H1 (cell line): ENCODE results near the gene GCSAM. TPM values are rescaled to one million over a fixed set of nuclear protein-coding genes. Genes with fewer than 3 reads are reported as not detected.

ENCODE experiments used
- BRCA1 ChIP-seq: IDR thresholded peaks from 2 replicates; pipeline ENCODE4 v1.6.1; 2012; ENCODE audit warnings: low read depth, low read length, improper control_type of control experiment
- FOSL1 ChIP-seq: IDR thresholded peaks from 2 replicates; pipeline ENCODE4 v1.6.1; 2011; ENCODE audit warnings: mild to moderate bottlenecking, low read depth, low read length, moderate library complexity; ENCODE audit not compliant: insufficient read depth
- HDAC2 ChIP-seq, 2 experiments: fragments of 300-600 bp in 1 of 2; sonication (generic) in 1 of 2; IDR thresholded peaks; 2 replicates each; pipeline ENCODE4 v1.6.1; 2011 to 2012; ENCODE audit warnings: low read depth in 2 of 2, low read length in 2 of 2, mild to moderate bottlenecking in 2 of 2, moderate library complexity in 2 of 2, borderline replicate concordance in 1 of 2, inconsistent platforms in 1 of 2
- JUND ChIP-seq: IDR thresholded peaks from 2 replicates; pipeline ENCODE4 v1.6.1; 2011; ENCODE audit warnings: mild to moderate bottlenecking, improper control_type of control experiment, low read length
- POU5F1 ChIP-seq: IDR thresholded peaks from 2 replicates; pipeline ENCODE4 v1.6.1; 2011; ENCODE audit warnings: low read depth, mild to moderate bottlenecking, low read length, moderate library complexity
- RNF2 ChIP-seq: fragments of 200-900, 300-1000 bp; sonication (generic); IDR thresholded peaks from 2 replicates; pipeline ENCODE4 v1.7.1; 2016; ENCODE audit warnings: borderline replicate concordance, low read depth, mild to moderate bottlenecking, antibody characterized with exemption, low read length; ENCODE audit not compliant: poor library complexity, severe bottlenecking; ENCODE audit errors: missing control alignments
- SP1 ChIP-seq: IDR thresholded peaks from 2 replicates; pipeline ENCODE4 v1.6.1; 2011; ENCODE audit warnings: low read depth, low read length
- TEAD4 ChIP-seq: IDR thresholded peaks from 2 replicates; pipeline ENCODE4 v1.6.1; 2012; ENCODE audit warnings: low read depth, low read length, inconsistent platforms, mixed read lengths
- polyA plus RNA-seq, 7 experiments: library from polyadenylated mRNA; depleted of rRNA in 3 of 7; stranded (reverse) in 5 of 7; unstranded in 2 of 7; fragments of >200 nt in 5 of 7; fragments of 200-250 nt in 2 of 7; gene quantifications; 1 replicate in 5 of 7; 2 replicates in 1 of 7; 4 replicates in 1 of 7; pipeline versions ENCODE4 v1.2.1 to v1.2.3, GENCODE V29; 2011 to 2013; ENCODE audit warnings: missing spikeins in 2 of 7, mixed read lengths in 2 of 7
- total RNA-seq: library from RNA; stranded (reverse); fragmentation: NEBNext Ultra II Directional; extraction: Animal tissue kit (Norgen Biotek cat#: 25700); gene quantifications from 2 replicates; pipeline ENCODE4 v1.2.1, GENCODE V29; 2021

GCSAM gene
- total and polyA plus RNA-seq, 2 of the 8 experiments (the other 6 are each of a cell fraction or from before 2014, with no cell fraction given): not detected

DNA sequence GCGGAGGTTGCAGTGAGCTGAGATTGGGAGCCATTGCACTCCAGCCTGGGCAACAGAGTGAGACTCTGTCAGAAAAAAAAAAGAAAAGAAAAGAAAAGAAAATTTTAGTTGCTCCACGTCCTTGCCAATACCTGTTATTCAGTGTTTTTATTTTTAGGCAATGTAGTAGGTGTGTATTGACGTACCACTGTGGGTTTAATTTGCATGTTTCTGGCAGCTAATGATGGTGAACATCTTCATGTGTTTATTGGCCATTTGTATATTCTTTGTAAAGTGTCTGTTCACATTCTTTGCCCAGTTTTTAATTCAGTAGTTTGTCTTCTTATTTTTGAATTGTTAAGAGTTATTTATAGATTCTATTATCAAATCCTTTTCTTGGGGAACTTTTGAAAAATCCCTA, 38.1 kb upstream of the GCSAM start (continued):
- TF ChIP-seq SP1 (no peak), HDAC2 (IDR thresholded peaks at IDR 0.05; ENCODE audit: borderline replicate concordance in 1 of 2, low read depth in 2 of 2, low read length in 2 of 2) (no peak), RNF2 (no peak), BRCA1 (no peak), TEAD4 (no peak), JUND (no peak), POU5F1 (no peak), FOSL1 (no peak)
